A673 (cell line): ENCODE results near the gene KAT2A. TPM values are rescaled to one million over a fixed set of nuclear protein-coding genes. Genes with fewer than 3 reads are reported as not detected.

Source experiments
- BruUV-seq: library from RNA; stranded (reverse); fragments of 400-500 nt; replicated peaks from 2 replicates; lab custom pipeline; 2021; lab: Mats Ljungman, UMichigan
- CTCF ChIA-PET: fragments of 300-600 bp; sonication (Branson Sonifier 250); formaldehyde crosslinking; loops from one replicate; lab custom pipeline; 2022; ENCODE audit warnings: antibody characterized with exemption; lab: Charles Lee
- POLR2A ChIA-PET: fragments of 300-600 bp; sonication (Branson Sonifier 250); formaldehyde crosslinking; loops from one replicate; lab custom pipeline; 2022; ENCODE audit warnings: antibody characterized with exemption; ENCODE audit not compliant: low non-redundant PET; lab: Charles Lee
- DNase-seq: peaks from one replicate; pipeline ENCODE4 v3.0.0-alpha.2; 2015; ENCODE audit warnings: low spot score
- H3K27ac ChIP-seq: fragments of 200-600 bp; sonication (generic); 2 replicates; pipeline ENCODE4 v1.5.1; 2016; ENCODE audit warnings: mixed run types, low read depth, mild to moderate bottlenecking, mixed read lengths, antibody characterized with exemption, low read length; ENCODE audit not compliant: poor library complexity, severe bottlenecking
- H3K27me3 ChIP-seq: fragments of 200-600 bp; sonication (generic); replicated peaks from 2 replicates; pipeline ENCODE4 v1.6.1; 2017; ENCODE audit warnings: mixed run types, low read depth, mild to moderate bottlenecking, mixed read lengths, antibody characterized with exemption, low read length; ENCODE audit not compliant: insufficient read depth, poor library complexity
- H3K36me3 ChIP-seq: fragments of 200-600 bp; sonication (generic); 2 replicates; pipeline ENCODE4 v1.6.1; 2016; ENCODE audit warnings: mixed run types, mild to moderate bottlenecking, mixed read lengths, antibody characterized with exemption, low read length; ENCODE audit not compliant: insufficient read depth, poor library complexity, severe bottlenecking
- H3K4me1 ChIP-seq: fragments of 200-600 bp; sonication (generic); 2 replicates; pipeline ENCODE4 v1.6.1; 2017; ENCODE audit warnings: mixed run types, mild to moderate bottlenecking, mixed read lengths, antibody characterized with exemption, low read length; ENCODE audit not compliant: insufficient read depth, poor library complexity, severe bottlenecking
- H3K4me3 ChIP-seq: fragments of 200-600 bp; sonication (generic); 2 replicates; pipeline ENCODE4 v1.5.1; 2016; ENCODE audit warnings: low read depth, mixed run types, mild to moderate bottlenecking, mixed read lengths, low read length; ENCODE audit not compliant: poor library complexity, severe bottlenecking
- H3K9me3 ChIP-seq: fragments of 200-600 bp; sonication (generic); 2 replicates; pipeline ENCODE4 v1.6.1; 2016; ENCODE audit warnings: mixed run types, low read depth, mild to moderate bottlenecking, mixed read lengths, antibody characterized with exemption, low read length; ENCODE audit not compliant: poor library complexity, severe bottlenecking
- EZH2 ChIP-seq: fragments of 200-600 bp; sonication (generic); IDR thresholded peaks from 2 replicates; pipeline ENCODE4 v1.6.1; 2017; ENCODE audit warnings: borderline replicate concordance, low read depth, mild to moderate bottlenecking, mixed read lengths, antibody characterized with exemption, low read length; ENCODE audit not compliant: poor library complexity, severe bottlenecking
- intact Hi-C: fragments of 100-400 bp; cut with micrococcal nuclease; formaldehyde crosslinking; loops from one replicate; pipeline ENCODE4 v1.10.0; 2022; ENCODE audit not compliant: unreplicated experiment
- total RNA-seq: library from RNA; stranded (reverse); gene quantifications from 2 replicates; pipeline ENCODE4 v1.2.3, GENCODE V29; 2021
- TF ChIP-seq, protein P1 (sequence below): fragments of 300-800, 200-600 bp; sonication (generic); conservative IDR thresholded peaks from 2 replicates; pipeline ENCODE4 v1.5.1; 2017; ENCODE audit warnings: low read depth, mild to moderate bottlenecking, antibody characterized with exemption, low read length, moderate library complexity, mixed read lengths

KAT2A gene
- total RNA-seq, 1 experiment from 2014 or later = 30.3 TPM

DNA sequence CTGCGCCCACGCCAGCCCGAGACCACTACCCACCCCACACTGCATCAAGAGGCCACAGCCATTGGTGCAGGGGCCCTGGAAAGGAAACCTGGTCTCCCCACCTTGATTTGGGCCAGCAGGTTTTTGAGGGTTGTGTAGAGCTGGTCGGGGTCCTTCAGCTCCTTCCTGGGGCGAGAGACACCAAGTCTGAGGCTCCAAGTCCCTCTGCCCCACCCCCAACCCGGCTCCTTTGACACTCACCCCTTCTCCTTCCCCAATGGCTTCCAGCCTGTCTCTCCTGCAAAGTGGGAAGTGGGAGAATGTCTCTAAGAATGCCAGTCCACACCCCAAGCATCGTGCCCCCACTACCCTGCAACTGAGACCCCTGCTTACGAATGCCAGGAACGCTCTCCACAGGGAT is 7.0 kb downstream of the KAT2A start:
- no peak overlapping the region for H3K4me3 ChIP-seq
- no peak for DNase-seq
- H3K36me3 ChIP-seq = peaks cover 12% of the 10 kb centered on the region
- no peaks in the 10 kb centered on the region for H3K4me1 ChIP-seq
- TF ChIP-seq, protein P1, sequence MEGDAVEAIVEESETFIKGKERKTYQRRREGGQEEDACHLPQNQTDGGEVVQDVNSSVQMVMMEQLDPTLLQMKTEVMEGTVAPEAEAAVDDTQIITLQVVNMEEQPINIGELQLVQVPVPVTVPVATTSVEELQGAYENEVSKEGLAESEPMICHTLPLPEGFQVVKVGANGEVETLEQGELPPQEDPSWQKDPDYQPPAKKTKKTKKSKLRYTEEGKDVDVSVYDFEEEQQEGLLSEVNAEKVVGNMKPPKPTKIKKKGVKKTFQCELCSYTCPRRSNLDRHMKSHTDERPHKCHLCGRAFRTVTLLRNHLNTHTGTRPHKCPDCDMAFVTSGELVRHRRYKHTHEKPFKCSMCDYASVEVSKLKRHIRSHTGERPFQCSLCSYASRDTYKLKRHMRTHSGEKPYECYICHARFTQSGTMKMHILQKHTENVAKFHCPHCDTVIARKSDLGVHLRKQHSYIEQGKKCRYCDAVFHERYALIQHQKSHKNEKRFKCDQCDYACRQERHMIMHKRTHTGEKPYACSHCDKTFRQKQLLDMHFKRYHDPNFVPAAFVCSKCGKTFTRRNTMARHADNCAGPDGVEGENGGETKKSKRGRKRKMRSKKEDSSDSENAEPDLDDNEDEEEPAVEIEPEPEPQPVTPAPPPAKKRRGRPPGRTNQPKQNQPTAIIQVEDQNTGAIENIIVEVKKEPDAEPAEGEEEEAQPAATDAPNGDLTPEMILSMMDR = no peak
- TF ChIP-seq EZH2 = no peak
- no peak overlapping the region for H3K27ac ChIP-seq
- no peaks in the 10 kb centered on the region for H3K27me3 ChIP-seq
- ChIA-PET POLR2A (no interaction called here), CTCF (no interaction called here)
- H3K9me3 ChIP-seq = no peaks in the 10 kb centered on the region
- intact Hi-C loops = no loop called here
- no TSS peak for BruUV-seq

DNA sequence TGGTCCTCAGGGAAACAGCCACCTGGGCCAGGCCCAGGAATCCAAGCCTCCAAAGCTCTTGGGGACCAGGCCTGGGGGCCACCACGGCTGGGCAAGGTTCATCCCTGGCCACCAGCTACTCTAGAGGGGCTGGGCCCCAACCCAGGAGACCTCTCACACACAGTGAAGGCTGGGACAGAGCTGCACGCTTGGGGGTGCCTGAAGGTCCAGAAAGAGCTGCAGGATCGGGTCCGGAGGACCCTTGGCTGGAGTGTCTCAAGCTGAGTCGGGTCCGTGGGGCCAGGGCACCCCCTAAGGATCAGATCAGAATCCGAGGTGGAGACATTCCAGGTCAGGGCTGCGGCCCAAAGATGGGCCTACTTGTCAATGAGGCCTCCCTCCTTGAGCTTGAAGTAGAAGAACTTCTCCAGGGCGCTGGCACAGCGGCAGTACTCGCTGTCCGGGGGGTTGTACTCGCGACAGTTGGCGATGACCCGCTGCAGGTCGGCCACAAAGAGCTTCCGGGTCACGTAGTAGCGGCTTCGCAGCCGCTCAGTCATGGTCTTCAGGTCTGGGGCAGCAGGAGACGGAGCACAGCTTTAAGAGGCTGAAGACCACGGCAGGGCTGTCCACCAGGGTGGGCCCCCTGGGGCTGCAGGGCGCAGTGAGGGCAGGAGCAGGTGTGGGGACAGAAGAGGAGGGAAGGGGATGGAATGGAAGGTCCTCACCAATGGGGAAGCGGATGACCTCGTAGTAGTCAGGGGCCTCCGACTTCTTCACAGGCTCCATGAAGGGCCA is 7.7 kb downstream of the KAT2A start:
- H3K27ac ChIP-seq = no peak overlapping the region
- intact Hi-C loops = no loop called here
- H3K4me1 ChIP-seq = no peaks in the 10 kb centered on the region
- peaks cover 12% of the 10 kb centered on the region for H3K36me3 ChIP-seq
- TSS peak; percentile 30 for BruUV-seq
- H3K4me3 ChIP-seq = no peak overlapping the region
- no peak for TF ChIP-seq EZH2
- ChIA-PET POLR2A (no interaction called here), CTCF (no interaction called here)
- no peak for DNase-seq
- no peaks in the 10 kb centered on the region for H3K27me3 ChIP-seq
- H3K9me3 ChIP-seq = no peaks in the 10 kb centered on the region

DNA sequence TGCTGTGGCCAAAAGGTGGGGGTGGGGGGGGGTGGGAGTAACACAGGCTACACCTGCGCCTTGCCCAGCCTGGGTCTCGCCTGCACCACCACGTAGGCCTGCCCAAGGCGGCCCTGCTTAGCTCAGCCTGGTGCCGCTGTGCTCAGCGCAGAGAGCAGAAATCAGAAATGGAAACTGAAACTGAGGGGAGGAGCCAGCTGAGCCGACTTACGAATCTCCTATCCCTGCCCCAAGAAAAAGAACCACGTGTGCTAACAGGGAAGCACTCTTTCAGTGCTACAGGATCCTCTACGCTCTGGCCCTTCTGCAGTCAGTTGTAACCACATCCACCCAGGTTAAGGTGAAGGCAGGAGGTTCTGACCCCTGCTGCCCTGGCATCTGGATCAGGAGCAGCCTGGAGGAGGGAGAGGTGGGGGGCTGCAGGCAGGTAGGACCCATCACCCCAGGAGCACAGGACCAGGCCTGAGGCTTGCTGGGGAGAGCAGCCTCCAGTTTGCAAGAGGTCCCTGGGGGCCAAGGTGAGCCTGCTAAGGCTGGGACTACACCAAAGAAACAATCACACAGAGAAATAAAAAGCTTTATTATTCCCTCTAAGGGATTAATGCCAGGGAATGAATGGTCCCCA is 8.5 kb downstream of the KAT2A start, which contains the start of gene DHX58:
TSS of gene DHX58 (minus strand) at position 163 of the 625 bp plus-strand sequence. CDS start 822 bp downstream, outside the sequence.
- CTCF ChIA-PET = no interaction called here

More for the DNA sequence above, 8.5 kb downstream of the KAT2A start, which contains the start of gene DHX58:
- H3K9me3 ChIP-seq = no peaks in the 10 kb centered on the region
- H3K27me3 ChIP-seq = no peaks in the 10 kb centered on the region
- peak; percentile 76 for DNase-seq
- no peaks in the 10 kb centered on the region for H3K4me1 ChIP-seq
- intact Hi-C loops = no loop called here
- H3K36me3 ChIP-seq = peaks cover 12% of the 10 kb centered on the region
- BruUV-seq = no TSS peak
- peak within 1 kb of the TSS; percentile 42 for H3K4me3 ChIP-seq
- no peak within 1 kb of the TSS for H3K27ac ChIP-seq
- no peak for TF ChIP-seq EZH2
- TF ChIP-seq, protein P1 = no peak
- POLR2A ChIA-PET = no interaction called here
